Vagina (tissue), 2 donors: ENCODE data around the gene DLL1. TPM values are rescaled to one million over a fixed set of nuclear protein-coding genes. Genes with fewer than 3 reads are reported as not detected.

Source experiments
- DNase-seq, 2 donors: peaks; one replicate each; pipeline ENCODE4 v3.0.0-alpha.2; 2017; ENCODE audit errors: extremely low spot score in 2 of 2
- H3K27ac ChIP-seq: fragments of 200-600 bp; sonication (generic); one replicate; pipeline ENCODE4 v1.5.1; 2019
- H3K27me3 ChIP-seq: fragments of 200-600 bp; sonication (generic); one replicate; pipeline ENCODE4 v1.5.1; 2019
- H3K36me3 ChIP-seq, 2 donors: fragments of 200-600 bp; sonication (generic); one replicate each; pipeline ENCODE4 v1.5.1; 2017 to 2019
- H3K4me1 ChIP-seq: fragments of 200-600 bp; sonication (generic); one replicate; pipeline ENCODE4 v1.5.1; 2019
- H3K4me3 ChIP-seq, 2 donors: fragments of 200-600 bp; sonication (generic); 1 replicate in 1 of 2; 2 replicates in 1 of 2; pipeline ENCODE4 v1.5.1; 2016 to 2019
- H3K9me3 ChIP-seq: fragments of 200-600 bp; sonication (generic); one replicate; pipeline ENCODE4 v1.5.1; 2019
- POLR2A ChIP-seq, 2 donors: fragments of 450-650 bp; IDR thresholded peaks; one replicate each; pipeline ENCODE4 v1.6.1; 2017; ENCODE audit warnings: antibody characterized with exemption in 2 of 2, mild to moderate bottlenecking in 2 of 2, moderate library complexity in 2 of 2
- POLR2AphosphoS5 ChIP-seq, 2 donors: sonication (generic); formaldehyde crosslinking; IDR thresholded peaks; one replicate each; pipeline ENCODE4 v1.9.0; 2017; ENCODE audit warnings: antibody characterized with exemption in 2 of 2, mild to moderate bottlenecking in 2 of 2, low read depth in 1 of 2; ENCODE audit not compliant: insufficient read depth in 1 of 2
- intact Hi-C: fragments of 100-400 bp; cut with DNase I; formaldehyde crosslinking; loops from one replicate; pipeline ENCODE4 v1.15.1; 2023
- total RNA-seq: library from RNA; depleted of rRNA; stranded (reverse); fragments of >200 nt; gene quantifications from one replicate; pipeline ENCODE4 v1.2.3, GENCODE V29; 2016
- TF ChIP-seq, protein P1 (sequence below), 3 experiments: fragments of 450-650 bp in 2 of 3; fragments of 200-600 bp in 1 of 3; sonication (generic) in 1 of 3; IDR thresholded peaks; one replicate each; pipeline ENCODE4 v1.5.1; 2017 to 2019; ENCODE audit warnings: antibody characterized with exemption in 3 of 3, mild to moderate bottlenecking in 2 of 3, moderate library complexity in 2 of 3

Gene DLL1
- total RNA-seq, 1 donor from 2014 or later = 43.5 TPM

GRCh38 chr6:170247178-170247701 is 43.6 kb downstream of the DLL1 start:
- Histone ChIP-seq H3K4me1 (peaks cover 45% of the 10 kb centered on the region), H3K27ac (no peak overlapping the region), H3K36me3 (no peaks in the 10 kb centered on the region), H3K4me3 (no peak overlapping the region), H3K27me3 (no peaks in the 10 kb centered on the region), H3K9me3 (no peaks in the 10 kb centered on the region)
- intact Hi-C loops = no loop called here
- no peak for DNase-seq
- TF ChIP-seq, protein P1, sequence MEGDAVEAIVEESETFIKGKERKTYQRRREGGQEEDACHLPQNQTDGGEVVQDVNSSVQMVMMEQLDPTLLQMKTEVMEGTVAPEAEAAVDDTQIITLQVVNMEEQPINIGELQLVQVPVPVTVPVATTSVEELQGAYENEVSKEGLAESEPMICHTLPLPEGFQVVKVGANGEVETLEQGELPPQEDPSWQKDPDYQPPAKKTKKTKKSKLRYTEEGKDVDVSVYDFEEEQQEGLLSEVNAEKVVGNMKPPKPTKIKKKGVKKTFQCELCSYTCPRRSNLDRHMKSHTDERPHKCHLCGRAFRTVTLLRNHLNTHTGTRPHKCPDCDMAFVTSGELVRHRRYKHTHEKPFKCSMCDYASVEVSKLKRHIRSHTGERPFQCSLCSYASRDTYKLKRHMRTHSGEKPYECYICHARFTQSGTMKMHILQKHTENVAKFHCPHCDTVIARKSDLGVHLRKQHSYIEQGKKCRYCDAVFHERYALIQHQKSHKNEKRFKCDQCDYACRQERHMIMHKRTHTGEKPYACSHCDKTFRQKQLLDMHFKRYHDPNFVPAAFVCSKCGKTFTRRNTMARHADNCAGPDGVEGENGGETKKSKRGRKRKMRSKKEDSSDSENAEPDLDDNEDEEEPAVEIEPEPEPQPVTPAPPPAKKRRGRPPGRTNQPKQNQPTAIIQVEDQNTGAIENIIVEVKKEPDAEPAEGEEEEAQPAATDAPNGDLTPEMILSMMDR (IDR thresholded peaks at IDR 0.05) = no peak
- TF ChIP-seq POLR2A (IDR thresholded peaks at IDR 0.05) (no peak), POLR2AphosphoS5 (IDR thresholded peaks at IDR 0.05; ENCODE audit: insufficient read depth in 1 of 2, low read depth in 1 of 2) (no peak)

DNA sequence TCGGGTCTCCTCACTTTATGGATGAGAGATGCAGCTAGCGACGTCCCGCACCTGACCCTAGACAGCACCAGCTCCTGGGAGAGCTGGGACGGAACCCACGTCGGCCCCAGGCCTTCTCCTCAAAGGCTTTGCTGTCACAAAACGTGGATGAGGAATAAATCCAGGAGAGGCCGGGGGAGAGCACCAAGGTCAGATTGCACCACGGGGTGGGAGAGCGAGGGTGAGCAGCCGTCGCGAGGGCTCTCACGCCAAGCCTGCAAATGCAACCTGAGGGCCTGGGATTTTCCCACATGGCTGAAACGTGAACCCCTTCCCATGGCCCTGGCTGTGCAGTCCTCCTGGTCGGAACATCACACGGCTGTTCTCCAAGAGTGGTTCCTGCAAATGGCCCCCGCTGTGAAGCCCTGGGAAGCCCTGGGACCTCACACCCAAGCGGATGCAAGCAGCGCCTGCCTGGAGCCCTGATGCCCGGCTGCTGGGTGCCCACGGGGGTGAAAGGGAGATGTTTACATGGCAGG is 45.3 kb downstream of the DLL1 start:
- H3K4me1 ChIP-seq = peaks cover 33% of the 10 kb centered on the region
- no peak overlapping the region for H3K27ac ChIP-seq
- H3K4me3 ChIP-seq = no peak overlapping the region
- DNase-seq = no peak
- H3K27me3 ChIP-seq = no peaks in the 10 kb centered on the region
- TF ChIP-seq POLR2A (IDR thresholded peaks at IDR 0.05) (no peak), POLR2AphosphoS5 (IDR thresholded peaks at IDR 0.05; ENCODE audit: insufficient read depth in 1 of 2, low read depth in 1 of 2) (no peak)
- TF ChIP-seq, protein P1 (IDR thresholded peaks at IDR 0.05) = no peak
- H3K36me3 ChIP-seq = no peaks in the 10 kb centered on the region
- intact Hi-C loops = no loop called here
- H3K9me3 ChIP-seq = no peaks in the 10 kb centered on the region

DNA sequence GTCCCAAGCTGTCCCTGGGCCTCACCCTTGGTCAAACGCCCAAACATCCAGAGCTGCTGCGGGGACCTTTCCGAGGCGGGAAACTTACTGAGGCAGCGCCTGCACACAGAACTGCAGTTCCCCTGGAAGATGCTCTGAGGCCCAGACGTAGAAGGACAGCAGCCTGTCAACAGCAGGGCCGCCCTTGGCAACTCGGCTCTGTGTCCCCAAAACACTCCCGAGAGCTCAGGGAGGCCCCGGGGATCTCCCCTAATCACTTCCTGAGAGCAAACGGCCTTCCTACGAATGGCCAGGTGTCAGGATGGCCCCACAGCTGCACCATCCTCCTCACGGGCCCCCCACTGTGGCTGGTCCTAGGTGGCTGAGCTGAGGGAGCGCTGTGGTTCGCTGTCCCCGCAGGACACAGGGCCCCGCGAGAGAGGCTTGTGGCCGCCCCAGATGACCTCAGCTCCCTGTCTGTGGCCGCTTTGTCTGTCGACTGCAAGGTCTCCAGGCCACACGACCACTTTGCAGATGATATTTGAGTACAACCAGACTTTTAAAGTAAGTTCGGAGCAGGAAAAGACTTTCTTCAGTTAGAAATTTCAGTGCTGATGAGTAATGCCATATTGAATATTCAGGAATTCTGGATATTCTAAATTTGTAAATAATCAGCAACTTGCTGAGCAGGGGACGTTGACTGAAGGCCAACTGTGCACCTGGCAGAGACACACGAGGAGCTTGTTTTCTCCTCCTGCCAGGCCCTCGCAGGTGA is 46.0 kb downstream of the DLL1 start:
- Histone ChIP-seq H3K9me3 (no peaks in the 10 kb centered on the region), H3K4me1 (peaks cover 26% of the 10 kb centered on the region), H3K27me3 (no peaks in the 10 kb centered on the region), H3K36me3 (no peaks in the 10 kb centered on the region), H3K4me3 (no peak overlapping the region), H3K27ac (no peak overlapping the region)
- DNase-seq = no peak
- TF ChIP-seq POLR2A (IDR thresholded peaks at IDR 0.05) (no peak), POLR2AphosphoS5 (IDR thresholded peaks at IDR 0.05; ENCODE audit: insufficient read depth in 1 of 2, low read depth in 1 of 2) (no peak)
- TF ChIP-seq, protein P1 (IDR thresholded peaks at IDR 0.05) = no peak
- intact Hi-C loops = no loop called here

DNA sequence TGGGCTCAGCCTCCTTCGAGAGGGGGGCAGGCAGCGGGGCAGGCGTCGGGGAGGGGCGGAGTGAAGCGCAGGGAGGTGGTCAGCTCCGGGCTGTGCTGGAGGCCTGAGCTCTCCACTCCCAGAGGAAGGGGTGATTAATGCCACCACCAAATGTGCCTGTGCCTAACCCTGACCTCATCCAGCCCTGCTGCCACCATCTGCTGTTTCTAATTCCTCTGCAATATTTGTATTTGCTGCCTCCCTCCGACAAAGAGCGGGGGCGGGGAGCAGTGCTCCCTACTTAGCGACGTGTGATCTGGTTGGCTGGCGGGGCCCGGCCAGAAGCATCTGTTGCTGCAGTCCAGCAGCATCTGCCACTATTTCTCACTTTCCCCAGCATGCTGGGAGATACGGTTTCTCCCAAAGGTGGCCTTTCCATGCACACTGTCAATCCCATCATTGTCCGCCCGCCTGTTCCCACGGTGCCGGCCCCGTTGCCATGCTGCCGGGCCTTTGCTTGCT is 47.0 kb downstream of the DLL1 start:
- Histone ChIP-seq H3K4me1 (peaks cover 19% of the 10 kb centered on the region), H3K9me3 (no peaks in the 10 kb centered on the region), H3K36me3 (no peaks in the 10 kb centered on the region), H3K27me3 (no peaks in the 10 kb centered on the region), H3K27ac (no peak overlapping the region), H3K4me3 (no peak overlapping the region)
- no peak for TF ChIP-seq POLR2AphosphoS5 (IDR thresholded peaks at IDR 0.05; ENCODE audit: insufficient read depth in 1 of 2, low read depth in 1 of 2)
- no peak for TF ChIP-seq POLR2A (IDR thresholded peaks at IDR 0.05)
- TF ChIP-seq, protein P1 (IDR thresholded peaks at IDR 0.05) = no peak
- intact Hi-C loops = no loop called here
- no peak for DNase-seq

GRCh38 chr6:170243386-170243785 is 47.5 kb downstream of the DLL1 start:
- Histone ChIP-seq H3K27me3 (no peaks in the 10 kb centered on the region), H3K36me3 (no peaks in the 10 kb centered on the region), H3K4me3 (no peak overlapping the region), H3K4me1 (peaks cover 14% of the 10 kb centered on the region), H3K9me3 (no peaks in the 10 kb centered on the region), H3K27ac (no peak overlapping the region)
- TF ChIP-seq, protein P1 (IDR thresholded peaks at IDR 0.05) = no peak
- TF ChIP-seq POLR2A (IDR thresholded peaks at IDR 0.05) (no peak), POLR2AphosphoS5 (IDR thresholded peaks at IDR 0.05; ENCODE audit: insufficient read depth in 1 of 2, low read depth in 1 of 2) (no peak)
- no peak for DNase-seq
- intact Hi-C loops = no loop called here
